Peyer's patch (tissue), 4 donors: ENCODE results near the gene EDNRA.

ENCODE experiments used
- POLR2A ChIP-seq, 2 donors: fragments of 450-650 bp; IDR thresholded peaks; one replicate each; pipeline ENCODE4 v1.5.1; 2017; ENCODE audit warnings: antibody characterized with exemption in 2 of 2, mild to moderate bottlenecking in 2 of 2, moderate library complexity in 2 of 2
- TF ChIP-seq, protein P1 (sequence below), 6 experiments: fragments of 450-650 bp in 4 of 6; fragments of 200-600 bp in 2 of 6; sonication (generic) in 1 of 6; IDR thresholded peaks; one replicate each; pipeline ENCODE4 v1.5.1; 2017 to 2019; ENCODE audit warnings: antibody characterized with exemption in 6 of 6, mild to moderate bottlenecking in 3 of 6, moderate library complexity in 1 of 6

DNA sequence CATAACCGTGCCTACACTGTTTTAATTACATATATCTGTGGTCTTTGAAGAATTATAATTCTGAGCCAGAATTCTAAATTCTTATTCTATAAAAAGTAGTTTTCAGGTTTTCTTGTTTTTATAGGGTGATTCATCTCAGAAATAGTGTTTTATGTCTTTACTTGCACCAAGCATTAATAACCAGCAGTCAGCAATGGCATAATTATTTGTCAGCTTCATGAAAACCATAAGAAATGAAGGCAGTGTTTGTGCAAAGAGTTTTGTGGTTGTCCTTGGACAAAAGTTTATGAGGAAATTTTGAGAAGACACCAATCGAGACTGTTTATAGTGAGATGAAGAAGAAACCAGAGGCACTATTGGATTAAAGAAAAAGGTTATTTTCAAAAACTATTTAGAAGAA, 37.2 kb downstream of the EDNRA start:
- TF ChIP-seq, protein P1, sequence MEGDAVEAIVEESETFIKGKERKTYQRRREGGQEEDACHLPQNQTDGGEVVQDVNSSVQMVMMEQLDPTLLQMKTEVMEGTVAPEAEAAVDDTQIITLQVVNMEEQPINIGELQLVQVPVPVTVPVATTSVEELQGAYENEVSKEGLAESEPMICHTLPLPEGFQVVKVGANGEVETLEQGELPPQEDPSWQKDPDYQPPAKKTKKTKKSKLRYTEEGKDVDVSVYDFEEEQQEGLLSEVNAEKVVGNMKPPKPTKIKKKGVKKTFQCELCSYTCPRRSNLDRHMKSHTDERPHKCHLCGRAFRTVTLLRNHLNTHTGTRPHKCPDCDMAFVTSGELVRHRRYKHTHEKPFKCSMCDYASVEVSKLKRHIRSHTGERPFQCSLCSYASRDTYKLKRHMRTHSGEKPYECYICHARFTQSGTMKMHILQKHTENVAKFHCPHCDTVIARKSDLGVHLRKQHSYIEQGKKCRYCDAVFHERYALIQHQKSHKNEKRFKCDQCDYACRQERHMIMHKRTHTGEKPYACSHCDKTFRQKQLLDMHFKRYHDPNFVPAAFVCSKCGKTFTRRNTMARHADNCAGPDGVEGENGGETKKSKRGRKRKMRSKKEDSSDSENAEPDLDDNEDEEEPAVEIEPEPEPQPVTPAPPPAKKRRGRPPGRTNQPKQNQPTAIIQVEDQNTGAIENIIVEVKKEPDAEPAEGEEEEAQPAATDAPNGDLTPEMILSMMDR (IDR thresholded peaks at IDR 0.05): no peak
- no peak for TF ChIP-seq POLR2A (IDR thresholded peaks at IDR 0.05)
